ENCODE results near the gene BBS2.
"Not testable (repeated sequence)": the region's sequence is repeated elsewhere in the genome, so short reads cannot be mapped to it uniquely, and the experiment has no call there.

Gene BBS2

DNA sequence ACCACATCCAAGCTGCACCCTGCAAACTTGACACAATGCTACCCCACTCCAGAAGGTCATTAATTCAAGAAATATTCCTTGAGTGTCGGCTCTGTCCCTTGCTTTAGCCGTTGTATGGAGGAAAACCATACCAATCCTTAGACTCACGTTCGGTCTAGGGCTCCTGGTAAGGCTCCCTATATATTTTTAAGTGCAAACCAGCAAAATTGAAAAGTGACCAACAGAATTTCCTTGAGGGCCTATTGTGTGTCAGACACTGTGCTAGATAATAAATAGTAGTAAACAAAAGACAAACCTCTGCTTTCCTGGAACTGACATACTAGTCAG lies 390 bp upstream of the BBS2 start:
- DNase-seq: no peak

DNA sequence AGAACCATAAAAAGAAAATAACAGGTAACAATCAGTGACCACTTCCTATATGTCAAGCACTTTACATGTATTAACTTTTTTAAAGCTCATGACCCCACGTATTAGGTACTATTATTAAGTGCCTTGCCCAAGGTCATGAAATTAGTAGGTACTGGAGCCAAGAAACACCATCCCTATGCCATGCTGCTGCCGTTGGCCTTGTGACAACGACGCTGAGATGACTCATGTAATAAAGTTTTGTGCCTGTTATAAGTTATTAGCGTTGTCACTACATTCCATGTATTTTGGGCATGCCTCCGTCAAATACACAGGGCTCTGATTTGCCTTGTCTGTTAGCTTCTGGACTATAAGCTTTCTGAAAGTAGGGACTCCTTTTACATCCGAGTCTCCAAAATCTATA lies 1.4 kb downstream of the BBS2 start:
- DNase-seq: no peak

DNA sequence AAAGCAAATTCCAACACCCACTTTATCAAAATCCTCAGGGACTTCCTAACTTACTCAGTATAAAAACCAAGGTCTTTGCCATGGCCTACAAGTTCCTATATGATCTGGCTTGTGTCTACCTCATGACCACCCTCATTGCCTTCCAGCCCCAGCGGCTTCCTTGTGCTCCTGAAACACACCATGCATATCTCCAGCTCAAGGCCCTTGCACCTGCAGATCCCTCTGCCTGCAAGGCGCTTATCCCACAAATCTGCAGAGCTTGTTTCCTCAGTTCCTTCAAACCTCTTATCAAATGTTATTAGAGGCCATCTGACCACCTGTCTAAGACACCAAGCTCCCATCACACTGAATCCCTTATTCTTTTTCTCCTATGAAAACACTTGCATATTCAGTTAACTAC lies 2.6 kb downstream of the BBS2 start:
- no peak for DNase-seq

GRCh38 chr16:56515665-56516064 lies 4.2 kb downstream of the BBS2 start:
- no peak for DNase-seq

GRCh38 chr16:56514845-56515244 lies 5.0 kb downstream of the BBS2 start:
- no peak for DNase-seq

GRCh38 chr16:56513972-56514371 lies 5.9 kb downstream of the BBS2 start:
- peak; percentile 57 for DNase-seq

DNA sequence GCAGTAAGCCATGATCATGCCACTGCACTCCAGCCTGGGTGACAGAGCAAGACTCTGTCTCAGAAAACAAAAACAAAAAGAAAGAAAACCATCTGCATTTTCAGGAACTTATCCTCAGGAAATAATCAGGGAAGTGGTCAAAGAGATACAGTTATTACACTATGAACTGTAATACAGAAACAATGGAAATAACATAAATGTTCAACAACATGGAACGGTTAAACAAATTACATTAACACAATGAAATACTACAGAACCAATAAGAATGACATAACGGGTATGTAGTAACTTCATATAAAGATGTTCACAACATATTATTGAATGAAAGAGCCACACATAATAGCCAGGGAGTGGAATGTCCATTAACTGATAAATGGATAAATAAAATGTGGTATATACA lies 6.7 kb downstream of the BBS2 start:
- DNase-seq: peak; percentile 25

DNA sequence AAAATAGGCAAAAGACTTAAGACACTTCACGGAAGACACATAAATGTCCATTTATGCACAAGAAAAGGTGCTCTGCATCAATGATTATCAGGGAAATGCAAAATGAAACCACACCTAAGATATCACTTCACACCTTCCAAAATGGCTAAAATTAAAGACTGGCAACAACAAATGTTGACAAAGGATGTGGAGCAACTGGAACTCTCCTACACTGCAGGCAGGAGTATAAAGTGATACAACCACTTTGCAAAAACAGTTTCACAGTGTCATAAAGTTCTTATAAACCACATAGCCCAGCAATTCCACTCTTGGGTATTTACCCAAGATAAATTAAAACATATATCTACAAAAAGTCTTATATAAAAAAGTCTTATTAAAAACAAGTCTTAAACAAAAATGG lies 7.8 kb downstream of the BBS2 start:
- no peak for DNase-seq

- no peak for DNase-seq
Observed at GRCh38 chr16:56510544-56510943, 9.3 kb downstream of the BBS2 start.

DNA sequence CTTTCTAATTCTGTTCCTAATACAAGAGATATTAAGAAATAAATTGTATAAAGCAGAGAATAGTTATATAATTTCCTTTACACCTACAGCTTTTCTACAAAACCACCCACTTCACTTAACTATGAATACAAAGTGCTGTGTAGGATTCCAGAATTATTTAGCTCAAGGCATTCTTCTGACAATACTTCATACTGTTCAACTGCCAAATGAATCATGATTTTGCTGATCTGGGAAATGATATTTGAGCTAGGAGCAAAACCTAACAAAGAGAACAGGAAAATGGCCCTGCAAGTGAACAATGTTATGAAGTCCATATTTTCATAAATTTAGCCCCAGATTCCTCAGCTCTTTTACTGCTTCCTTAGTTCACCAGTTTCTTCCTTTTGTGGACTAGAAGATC lies 12.9 kb downstream of the BBS2 start:
- no peak for DNase-seq

DNA sequence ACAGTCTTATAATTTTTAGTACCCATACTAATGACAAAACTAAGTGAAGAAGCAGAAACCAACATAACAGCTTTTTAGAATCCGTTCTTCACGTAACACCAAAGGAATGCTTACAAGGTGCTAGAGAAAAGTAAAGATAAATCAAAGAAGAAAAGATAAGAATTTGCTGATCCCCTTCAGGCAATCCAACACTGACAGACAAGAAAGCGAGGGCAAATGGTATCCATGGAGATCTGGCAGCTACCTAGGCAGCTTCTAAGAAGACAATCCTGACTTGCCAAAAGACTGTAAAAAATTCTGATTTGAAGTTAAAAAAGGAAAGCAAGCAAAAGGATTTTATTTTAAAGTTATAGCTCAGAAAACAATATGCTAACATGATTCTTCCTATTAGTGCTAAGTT lies 14.6 kb downstream of the BBS2 start:
- DNase-seq: no peak

- no peak for DNase-seq
Observed at GRCh38 chr16:56493815-56494214, 26.0 kb downstream of the BBS2 start.

- no peak for DNase-seq
Observed at GRCh38 chr16:56493126-56493525, 26.7 kb downstream of the BBS2 start.

- no peak for DNase-seq
Observed at GRCh38 chr16:56491657-56492261, 28.1 kb downstream of the BBS2 start.

- DNase-seq: not testable (repeated sequence)
Observed at GRCh38 chr16:56488868-56489267, 31.0 kb downstream of the BBS2 start.

- no peak for DNase-seq
Observed at GRCh38 chr16:56488035-56488434, 31.8 kb downstream of the BBS2 start.

DNA sequence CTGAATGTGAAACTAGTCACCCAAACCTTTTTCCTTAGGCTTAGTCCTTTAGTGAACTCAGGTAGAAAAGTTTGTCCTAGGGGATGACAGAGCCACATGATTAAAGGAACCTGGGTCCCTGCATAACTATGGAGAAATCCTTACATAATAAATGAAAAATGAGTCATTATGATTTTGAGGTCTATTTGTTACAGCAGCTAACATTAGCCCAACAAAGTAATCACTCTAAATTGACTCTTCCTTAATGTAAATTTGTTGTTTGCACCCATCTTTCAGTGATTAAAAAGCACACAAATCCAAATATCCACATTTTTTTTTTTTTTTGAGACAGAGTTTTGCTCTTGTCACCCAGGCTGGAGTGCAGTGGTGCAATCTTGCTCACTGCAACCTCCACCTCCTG lies 36.4 kb downstream of the BBS2 start:
- no peak for DNase-seq

DNA sequence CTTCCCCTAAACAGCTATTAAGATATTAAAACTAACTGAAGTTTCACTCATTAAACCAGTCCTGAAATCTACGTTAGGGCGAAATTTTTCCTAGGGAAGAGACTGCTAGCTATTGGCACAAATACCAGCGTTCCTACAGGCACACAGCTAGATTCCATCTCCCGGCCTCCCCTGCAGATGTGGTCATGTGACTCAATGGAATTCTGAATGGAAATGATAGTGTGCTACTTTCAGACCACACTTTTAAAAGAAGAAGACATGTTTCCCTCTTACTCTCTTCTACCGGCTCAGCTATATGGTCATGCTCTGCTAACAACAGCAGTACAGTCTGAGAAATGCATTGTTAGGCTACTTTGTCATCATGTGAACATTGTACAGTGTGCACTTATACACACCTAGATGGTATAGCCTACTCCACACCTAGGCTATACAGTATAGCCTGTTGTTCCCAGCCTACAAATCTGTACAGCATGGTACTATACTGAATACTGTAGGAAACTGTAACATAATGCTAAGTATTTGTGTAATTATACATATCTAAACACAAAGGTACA lies 37.1 kb downstream of the BBS2 start:
- DNase-seq: no peak

DNA sequence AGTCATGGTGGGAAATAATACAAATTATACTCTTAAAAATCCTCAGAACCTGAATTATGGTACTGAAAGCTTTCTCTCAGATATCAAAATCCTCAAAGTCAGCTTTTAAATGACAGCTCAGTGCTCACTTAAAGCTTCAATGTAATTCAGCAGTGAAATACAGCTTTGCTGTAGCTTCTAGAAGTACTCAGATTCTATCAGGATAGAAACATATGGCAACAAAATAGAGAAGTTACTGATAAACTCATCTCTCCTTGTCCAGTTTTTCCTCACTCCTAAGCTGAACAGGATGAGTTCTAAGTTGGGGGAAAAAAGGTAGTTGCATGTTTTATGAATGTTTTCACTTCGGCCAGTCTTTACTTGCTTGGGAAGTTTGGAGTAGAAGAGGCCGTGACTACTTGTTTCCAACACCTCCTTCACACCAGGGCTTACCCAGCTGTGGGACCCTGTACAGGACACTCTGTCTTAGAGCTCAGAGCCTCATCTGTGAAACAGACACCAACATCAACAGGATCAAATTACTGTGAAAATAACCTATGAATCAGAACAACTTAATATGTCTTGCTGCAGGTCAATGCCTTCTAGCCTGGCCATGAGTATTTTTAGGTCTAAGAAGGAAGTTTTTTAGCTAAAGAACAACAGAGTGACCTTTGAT lies 38.2 kb downstream of the BBS2 start:
- no peak for DNase-seq

GRCh38 chr16:56480776-56481467 lies 38.9 kb downstream of the BBS2 start:
- DNase-seq: peak; percentile 23

GRCh38 chr16:56479469-56479868 lies 40.4 kb downstream of the BBS2 start:
- no peak for DNase-seq

DNA sequence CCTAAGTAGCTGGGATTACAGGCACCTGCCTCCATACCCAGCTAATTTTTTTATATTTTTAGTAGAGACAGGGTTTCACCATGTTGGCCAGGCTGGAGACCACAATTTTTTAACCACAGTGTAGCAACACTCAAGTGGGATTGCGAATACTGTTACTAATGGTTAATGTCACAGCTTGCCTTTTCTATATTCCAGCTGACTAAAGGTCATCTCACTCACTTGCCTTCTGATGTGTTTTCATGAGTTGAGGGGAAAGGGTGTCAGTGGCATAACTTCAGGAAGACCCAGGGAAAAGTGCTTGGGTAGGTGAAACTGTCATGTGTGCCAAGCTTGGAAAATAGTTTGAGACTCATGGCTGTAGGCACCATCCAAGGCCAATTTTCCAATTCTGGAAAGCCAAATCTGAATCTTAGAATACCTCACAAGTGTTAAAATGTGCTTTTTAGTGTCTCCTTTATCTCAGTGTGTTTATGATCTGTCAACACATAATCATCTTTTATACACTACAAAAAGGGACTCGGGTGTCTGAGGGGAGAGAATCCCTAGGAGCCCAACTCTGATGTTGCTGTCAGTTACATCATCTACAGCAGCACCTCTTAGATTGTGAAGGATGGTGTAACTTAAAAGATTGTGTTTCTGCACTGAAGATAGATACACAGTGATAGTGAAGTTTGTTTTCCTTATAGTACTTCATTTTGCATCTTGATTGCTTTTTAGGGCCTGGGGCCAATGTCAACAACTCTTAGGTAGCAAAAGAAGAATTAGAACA lies 41.4 kb downstream of the BBS2 start:
- peak; percentile 70 for DNase-seq

DNA sequence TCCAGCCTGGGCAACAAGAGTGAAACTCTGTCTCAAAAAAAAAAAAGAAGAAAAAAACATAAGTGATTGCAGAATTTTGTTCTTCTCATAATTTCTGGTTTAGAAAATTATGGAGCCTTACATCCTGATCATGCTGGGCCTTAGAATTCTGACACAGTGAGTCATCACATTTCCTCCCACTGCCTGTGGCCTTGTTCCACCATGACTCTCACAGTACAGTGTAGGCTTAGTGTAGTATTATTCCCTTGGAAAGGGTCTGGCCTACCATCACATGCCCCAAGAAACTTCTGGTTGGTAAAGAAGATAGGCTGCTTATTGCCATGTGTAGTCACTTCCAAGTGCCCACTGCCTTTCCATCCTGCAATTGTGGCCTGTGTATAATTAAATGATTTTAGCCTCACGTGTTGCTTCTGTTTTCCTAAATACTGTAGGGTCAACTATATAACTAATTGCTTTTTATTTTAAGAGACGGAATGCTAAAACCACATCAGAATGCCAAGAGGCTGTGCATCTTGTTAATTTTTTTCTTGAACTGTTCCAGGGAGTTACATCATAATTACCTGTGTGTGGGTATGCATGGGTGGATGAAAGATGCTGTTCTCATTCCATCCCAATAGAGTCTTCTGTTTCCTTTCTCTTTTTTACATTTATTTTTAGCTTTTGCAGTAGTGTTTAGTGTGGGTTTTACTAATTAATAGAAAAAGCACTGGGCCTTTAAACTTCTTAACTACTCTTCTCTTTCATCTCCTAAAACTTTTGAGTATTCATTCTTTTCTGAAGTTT lies 42.5 kb downstream of the BBS2 start:
- peak; percentile 73 for DNase-seq

Data from suppressor macrophage treated with lipopolysaccharide for 4 hours (primary cell).